Renal cortical epithelial cell (primary cell): ENCODE results near the gene OSBPL9. TPM values are rescaled to one million over a fixed set of nuclear protein-coding genes. Genes with fewer than 3 reads are reported as not detected.

Source experiments
- DNase-seq: peaks from one replicate; pipeline ENCODE4 v3.0.0-alpha.2; 2011; ENCODE audit warnings: low read depth
- total RNA-seq: library from RNA; depleted of rRNA; stranded (reverse); fragments of >200 nt; gene quantifications from 2 replicates; pipeline ENCODE4 v1.2.3, GENCODE V29; 2014

OSBPL9 gene
- total RNA-seq, 1 donor from 2014 or later = 165 TPM

GRCh38 chr1:51780927-51781326, 164.0 kb downstream of the OSBPL9 start:
- DNase-seq = no peak

DNA sequence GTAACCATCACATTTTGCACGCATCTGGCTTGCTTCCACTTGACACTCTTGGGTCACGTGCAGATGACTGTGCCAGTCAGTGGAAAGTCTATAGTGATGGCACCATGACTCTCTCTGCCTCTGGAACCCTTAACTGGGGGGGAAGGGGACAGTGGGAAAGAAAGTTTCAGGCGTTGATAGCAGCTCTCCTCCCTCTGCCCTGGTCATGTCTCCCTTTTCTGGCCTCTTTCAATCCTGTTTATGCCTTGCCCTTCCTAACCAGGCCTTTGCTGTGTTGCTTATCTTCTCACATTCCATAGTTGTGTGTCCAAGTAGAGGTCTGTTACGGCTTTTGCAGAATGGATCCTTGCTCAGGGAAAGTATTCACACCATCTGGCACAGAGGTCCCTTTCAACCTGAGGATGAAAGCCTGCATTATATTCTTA, 168.1 kb downstream of the OSBPL9 start:
- no peak for DNase-seq

GRCh38 chr1:51788938-51789337, 172.0 kb downstream of the OSBPL9 start:
- DNase-seq = no peak

- DNase-seq = no peak
Observed at GRCh38 chr1:51789342-51789741, 172.4 kb downstream of the OSBPL9 start.

- DNase-seq = no peak
Observed at GRCh38 chr1:51790385-51790784, 173.5 kb downstream of the OSBPL9 start.

DNA sequence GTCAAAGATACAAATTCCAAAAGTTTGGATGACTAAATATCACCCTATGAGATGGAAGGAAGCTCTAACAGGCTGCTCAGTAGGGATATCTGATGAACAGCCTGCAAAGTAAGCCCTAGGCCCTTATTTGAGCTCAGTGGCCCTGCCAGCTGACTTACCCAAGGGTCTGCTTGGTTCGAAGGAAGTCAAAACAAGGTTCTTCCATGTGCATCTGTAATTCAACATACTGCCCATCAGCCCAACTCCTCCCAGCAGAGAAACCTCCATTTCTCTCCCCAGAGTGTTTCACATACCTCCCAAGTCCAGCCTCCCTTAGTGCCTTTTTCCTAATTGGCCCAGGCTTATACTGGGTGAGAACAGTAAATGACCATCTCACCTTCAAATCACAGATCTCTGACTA, 175.0 kb downstream of the OSBPL9 start:
- no peak for DNase-seq

DNA sequence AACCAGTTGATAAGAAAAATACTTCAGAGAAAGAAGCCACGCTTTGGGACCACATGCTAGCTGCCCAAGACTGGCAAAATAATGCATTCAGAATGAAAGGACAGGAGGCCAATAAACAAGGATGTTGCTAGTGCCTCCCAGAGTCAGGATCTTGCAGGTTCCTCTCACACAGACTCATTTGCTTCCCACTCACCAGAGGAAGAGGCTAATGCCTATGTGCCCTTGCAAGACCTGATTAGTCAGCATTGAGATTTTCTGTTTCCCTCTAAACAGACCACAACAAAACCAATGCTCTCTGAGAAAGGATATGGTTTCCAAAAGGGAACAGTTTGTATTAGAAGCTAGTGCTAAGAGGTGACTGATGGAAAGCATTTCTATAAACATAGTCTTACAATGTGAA, 176.0 kb downstream of the OSBPL9 start:
- peak; percentile 95 for DNase-seq

DNA sequence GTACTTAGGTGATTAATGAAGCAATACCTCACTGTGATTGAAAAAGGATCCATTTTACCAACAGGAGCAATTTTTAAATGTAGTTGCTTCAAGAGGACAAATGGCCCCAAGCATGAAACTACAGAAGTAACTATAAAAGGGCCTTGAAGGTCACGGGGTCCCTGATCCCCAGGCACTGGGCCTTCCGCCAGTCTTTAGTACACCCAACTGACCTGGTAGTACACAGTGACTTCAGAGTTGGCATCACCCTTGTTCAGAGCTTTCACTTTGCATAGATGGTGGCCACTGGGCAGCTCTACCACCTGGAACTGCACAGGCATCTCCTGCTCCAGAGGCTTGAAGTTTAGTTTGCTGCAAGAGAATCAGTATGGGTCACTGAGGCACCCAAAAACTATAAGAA, 177.4 kb downstream of the OSBPL9 start:
- DNase-seq = no peak

DNA sequence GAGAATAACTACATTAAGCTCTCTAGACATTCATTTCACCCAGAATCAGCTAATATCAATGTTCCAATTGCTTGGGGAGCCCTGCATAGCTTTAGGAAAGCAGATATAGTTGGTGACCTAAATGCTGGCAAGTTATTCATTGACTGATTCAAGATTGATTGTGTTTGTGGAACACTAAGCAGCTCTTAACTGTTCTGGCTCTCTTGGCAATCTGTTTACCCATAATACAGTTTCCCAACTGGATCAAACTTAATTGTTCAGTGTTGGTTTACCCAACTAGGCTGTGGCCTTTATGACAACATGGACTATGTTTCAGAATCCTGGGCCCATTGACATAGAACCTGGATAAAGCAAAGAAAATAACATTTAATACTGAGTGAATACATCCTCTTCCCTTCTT, 178.0 kb downstream of the OSBPL9 start:
- DNase-seq = peak; percentile 70

DNA sequence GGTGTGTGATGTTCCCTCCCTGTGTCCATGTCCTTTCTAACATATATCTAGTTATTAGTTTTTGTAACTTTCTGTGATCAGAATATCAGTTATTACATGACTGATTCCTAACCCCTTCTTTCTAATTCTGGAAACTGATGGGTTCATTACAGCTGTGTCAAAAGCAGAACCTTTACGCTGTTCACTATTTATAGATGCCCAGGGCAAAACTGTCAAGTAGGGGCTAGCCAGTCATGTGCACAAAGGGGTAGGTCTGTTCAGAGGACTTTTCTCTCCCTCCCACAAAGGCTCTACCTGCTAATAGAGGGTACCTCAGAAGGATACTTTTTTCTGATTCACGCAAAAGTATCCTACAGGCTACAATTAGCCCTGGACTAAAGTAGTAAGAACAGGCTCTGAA, 182.5 kb downstream of the OSBPL9 start:
- no peak for DNase-seq

DNA sequence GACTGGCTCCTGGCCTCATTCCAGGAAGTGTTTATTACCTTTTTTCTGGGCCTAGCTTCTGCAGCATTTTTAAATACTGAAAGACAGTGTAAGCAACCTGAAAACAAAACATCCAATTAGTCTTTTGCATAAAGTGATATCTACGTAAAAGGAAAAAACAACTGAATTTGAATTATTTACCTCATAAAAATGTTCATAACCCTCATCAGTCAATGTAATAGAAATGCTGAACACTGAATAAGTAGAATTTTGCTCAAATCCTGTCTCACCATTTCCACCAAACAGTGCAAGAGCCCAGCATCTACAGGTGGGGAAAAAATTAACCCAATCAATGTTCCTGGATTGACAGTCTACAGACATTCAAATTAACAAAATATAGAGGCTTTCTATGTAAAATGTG, 197.6 kb downstream of the OSBPL9 start:
- DNase-seq = no peak

- peak; percentile 75 for DNase-seq
Observed at GRCh38 chr1:51818487-51818886, 201.6 kb downstream of the OSBPL9 start.

DNA sequence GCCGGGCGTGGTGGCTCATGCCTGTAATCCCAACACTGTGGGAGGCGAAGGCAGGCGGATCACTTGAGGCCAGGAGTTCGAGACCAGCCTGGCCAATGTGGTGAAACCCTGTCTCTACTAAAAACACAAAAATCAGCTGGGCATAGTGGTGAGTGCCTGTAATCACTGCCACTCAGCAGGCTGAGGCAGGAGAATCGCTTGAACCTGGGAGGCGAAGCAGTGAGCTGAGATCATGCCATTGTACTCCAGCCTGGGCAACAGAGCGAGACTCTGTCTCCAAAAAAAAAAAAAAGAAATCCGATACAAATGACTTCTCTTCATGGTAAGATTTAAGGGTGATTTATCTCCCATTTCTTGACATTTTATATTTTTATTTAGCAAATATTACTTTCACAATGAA, 202.1 kb downstream of the OSBPL9 start:
- peak; percentile 68 for DNase-seq

GRCh38 chr1:51819810-51820209, 202.9 kb downstream of the OSBPL9 start:
- DNase-seq = peak; percentile 40

DNA sequence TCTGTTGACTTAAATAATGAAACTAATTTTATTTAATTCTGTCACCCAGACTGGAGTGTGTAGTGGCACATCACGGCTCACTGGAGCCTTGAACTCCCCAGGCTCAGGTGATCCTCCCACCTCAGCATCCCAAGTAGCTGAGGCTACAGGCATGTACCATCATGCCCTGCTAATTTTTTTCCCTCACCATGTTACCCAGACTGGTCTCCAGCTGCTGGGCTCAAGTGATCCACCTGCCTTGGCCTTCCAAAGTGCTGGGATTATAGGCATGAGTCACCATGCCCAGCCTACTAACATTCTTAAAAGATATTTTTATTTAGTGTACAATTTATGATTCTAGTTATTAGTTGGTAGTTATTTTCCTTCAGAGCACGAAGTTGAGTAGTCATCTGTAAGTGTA, 212.2 kb downstream of the OSBPL9 start:
- no peak for DNase-seq

DNA sequence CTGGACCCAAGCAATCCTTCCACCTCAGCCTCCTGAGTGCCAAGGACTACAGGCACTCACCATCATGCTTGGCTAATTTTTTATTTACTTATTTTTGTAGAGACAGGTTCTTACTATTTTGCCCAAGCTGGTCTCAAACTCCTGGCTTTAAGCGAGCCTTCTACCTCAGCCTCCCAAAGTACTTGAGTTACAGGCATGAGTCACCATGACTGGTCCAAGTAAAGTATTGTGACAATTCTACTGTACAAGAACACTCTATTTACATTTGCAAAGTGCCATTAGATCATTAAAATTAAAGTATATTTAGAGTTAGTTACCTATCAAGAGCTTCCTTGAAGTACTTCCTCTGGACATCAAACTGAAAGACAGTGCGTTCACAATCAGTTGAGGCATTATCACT, 216.8 kb downstream of the OSBPL9 start:
- peak; percentile 15 for DNase-seq

DNA sequence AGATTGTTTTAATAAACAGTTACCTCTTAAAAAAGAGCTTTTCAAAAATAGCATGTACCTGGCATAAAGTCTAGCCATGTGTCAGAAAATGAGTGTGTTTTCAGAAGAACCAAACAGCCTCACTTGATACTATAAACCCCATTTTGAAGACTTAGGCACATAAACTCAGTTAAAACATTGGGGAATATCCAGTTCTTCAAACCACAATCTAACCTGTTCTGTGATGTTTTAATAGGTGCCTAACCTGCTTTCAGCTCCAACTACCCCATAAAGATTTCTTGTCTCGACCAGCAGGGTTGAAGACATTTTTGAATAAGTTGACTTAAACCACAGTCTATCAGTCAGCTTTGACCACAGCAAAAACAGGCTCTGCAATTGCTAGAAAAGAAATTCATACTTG, 220.4 kb downstream of the OSBPL9 start:
- no peak for DNase-seq

Other genes with a start within 250 kb of the OSBPL9 start
- gene EPS15, start 97.8 kb upstream of the OSBPL9 start, total RNA-seq = 52.3 and 67.6 TPM in 2 replicates